ENCODE data around the gene DAZAP1.

The DAZAP1 gene

DNA sequence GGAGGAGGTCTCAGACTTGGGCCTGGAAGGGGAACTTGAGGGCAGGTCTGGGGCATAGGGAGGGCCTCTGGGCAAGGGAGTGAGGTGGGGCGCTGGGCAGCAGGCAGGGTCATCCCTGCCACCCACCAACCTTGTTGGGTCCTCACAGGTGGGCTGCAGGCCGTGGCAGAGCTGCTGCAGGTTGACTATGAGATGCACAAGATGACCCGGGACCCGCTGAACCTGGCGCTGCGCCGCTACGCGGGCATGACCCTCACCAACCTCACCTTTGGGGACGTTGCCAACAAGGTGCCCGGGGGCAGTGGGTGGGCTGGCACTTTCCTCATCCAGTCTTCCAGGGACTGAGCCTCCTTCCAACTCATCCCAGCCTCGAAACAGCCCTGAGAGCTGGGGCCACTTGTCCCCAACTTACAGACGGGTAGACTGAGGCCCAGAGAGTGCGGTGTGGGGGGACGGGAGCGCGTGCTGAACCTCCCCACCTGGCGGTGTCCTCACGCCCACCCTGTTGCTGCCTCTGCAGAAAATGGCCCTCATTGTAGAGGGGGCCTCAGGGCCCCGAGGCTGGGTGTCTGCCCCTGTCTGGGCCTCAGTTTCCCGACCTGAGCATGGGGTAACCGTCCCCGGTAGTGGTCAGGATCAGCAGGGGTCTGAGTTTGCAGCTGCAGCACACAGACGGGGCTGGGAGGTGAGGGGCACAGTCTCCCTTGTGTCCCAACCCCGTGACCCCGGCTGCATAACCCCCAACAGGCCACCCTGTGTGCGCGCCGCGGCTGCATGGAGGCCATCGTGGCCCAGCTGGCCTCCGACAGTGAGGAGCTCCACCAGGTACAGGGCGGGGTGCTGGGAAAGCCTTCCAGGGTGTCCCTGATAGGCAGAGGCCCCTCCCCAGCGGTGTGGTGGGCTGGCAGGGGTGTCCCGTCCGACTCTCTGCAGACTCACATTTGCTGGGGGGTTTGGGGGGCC is 52.9 kb downstream of the DAZAP1 start:
- no peak for DNase-seq

- no peak for DNase-seq
These were observed 54.5 kb downstream of the DAZAP1 start for GRCh38 chr19:1461862-1462261.

DNA sequence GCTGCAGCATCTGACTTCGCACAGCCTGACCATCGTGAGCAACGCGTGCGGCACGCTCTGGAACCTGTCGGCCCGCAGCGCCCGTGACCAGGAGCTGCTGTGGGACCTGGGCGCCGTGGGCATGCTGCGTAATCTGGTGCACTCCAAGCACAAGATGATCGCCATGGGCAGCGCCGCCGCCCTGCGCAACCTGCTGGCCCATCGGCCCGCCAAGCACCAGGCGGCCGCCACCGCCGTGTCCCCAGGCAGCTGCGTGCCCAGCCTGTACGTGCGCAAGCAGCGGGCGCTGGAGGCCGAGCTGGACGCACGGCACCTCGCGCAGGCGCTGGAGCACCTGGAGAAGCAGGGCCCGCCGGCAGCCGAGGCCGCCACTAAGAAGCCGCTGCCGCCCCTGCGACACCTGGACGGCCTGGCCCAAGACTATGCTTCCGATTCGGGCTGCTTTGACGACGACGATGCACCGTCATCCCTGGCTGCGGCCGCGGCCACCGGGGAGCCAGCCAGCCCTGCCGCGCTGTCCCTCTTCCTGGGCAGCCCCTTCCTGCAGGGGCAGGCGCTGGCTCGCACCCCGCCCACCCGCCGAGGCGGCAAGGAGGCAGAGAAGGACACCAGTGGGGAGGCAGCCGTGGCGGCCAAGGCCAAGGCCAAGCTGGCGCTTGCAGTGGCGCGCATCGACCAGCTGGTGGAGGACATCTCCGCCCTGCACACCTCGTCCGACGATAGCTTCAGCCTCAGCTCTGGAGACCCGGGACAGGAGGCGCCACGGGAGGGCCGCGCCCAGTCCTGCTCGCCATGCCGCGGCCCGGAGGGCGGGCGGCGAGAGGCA is 58.0 kb downstream of the DAZAP1 start:
- DNase-seq: no peak

DNA sequence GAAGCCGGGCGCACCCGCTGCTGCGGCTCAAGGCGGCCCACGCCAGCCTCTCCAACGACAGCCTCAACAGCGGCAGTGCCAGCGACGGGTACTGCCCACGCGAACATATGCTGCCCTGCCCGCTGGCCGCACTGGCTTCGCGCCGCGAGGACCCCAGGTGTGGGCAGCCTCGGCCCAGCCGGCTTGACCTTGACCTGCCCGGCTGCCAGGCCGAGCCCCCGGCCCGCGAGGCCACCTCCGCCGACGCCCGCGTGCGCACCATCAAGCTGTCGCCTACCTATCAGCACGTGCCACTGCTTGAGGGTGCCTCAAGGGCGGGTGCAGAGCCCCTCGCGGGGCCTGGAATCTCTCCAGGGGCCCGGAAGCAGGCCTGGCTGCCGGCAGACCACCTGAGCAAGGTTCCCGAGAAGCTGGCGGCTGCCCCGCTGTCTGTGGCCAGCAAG is 58.7 kb downstream of the DAZAP1 start:
- DNase-seq: no peak

GRCh38 chr19:1466461-1467214 is 59.3 kb downstream of the DAZAP1 start:
- no peak for DNase-seq

- no peak for DNase-seq
These were observed 59.8 kb downstream of the DAZAP1 start for GRCh38 chr19:1467215-1467489.

- no peak for DNase-seq
These were observed 60.3 kb downstream of the DAZAP1 start for GRCh38 chr19:1467490-1468273.

GRCh38 chr19:1468274-1468820 is 61.0 kb downstream of the DAZAP1 start:
- DNase-seq: peak; percentile 68

- DNase-seq: peak; percentile 74
These were observed 61.5 kb downstream of the DAZAP1 start for GRCh38 chr19:1468821-1469254.

DNA sequence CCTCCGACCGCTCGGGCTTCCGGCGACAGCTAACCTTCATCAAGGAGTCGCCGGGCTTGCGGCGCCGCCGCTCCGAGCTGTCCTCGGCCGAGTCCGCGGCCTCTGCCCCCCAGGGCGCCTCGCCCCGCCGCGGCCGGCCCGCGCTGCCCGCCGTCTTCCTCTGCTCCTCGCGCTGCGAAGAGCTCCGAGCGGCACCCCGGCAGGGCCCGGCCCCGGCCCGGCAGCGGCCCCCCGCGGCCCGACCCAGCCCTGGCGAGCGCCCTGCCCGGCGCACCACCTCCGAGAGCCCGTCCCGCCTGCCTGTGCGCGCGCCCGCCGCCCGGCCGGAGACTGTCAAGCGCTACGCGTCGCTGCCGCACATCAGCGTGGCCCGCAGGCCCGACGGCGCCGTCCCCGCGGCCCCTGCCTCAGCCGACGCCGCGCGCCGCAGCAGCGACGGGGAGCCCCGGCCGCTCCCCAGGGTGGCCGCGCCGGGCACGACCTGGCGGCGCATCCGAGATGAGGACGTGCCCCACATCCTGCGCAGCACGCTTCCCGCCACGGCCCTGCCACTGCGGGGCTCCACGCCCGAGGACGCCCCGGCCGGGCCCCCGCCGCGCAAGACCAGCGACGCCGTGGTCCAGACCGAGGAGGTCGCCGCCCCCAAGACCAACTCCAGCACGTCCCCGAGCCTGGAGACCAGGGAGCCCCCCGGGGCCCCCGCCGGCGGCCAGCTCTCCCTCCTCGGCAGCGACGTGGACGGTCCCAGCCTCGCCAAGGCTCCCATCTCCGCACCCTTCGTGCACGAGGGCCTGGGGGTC is 62.1 kb downstream of the DAZAP1 start:
- DNase-seq: peak; percentile 73

DNA sequence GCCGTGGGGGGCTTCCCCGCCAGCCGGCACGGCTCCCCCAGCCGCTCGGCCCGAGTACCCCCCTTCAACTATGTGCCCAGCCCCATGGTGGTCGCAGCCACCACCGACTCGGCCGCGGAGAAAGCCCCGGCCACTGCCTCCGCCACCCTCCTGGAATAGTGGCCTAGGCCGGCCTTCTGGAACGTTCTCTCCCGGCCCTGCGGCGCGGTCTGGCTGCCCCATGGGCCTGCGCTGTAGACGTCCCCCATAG is 62.6 kb downstream of the DAZAP1 start:
- DNase-seq: no peak

DNA sequence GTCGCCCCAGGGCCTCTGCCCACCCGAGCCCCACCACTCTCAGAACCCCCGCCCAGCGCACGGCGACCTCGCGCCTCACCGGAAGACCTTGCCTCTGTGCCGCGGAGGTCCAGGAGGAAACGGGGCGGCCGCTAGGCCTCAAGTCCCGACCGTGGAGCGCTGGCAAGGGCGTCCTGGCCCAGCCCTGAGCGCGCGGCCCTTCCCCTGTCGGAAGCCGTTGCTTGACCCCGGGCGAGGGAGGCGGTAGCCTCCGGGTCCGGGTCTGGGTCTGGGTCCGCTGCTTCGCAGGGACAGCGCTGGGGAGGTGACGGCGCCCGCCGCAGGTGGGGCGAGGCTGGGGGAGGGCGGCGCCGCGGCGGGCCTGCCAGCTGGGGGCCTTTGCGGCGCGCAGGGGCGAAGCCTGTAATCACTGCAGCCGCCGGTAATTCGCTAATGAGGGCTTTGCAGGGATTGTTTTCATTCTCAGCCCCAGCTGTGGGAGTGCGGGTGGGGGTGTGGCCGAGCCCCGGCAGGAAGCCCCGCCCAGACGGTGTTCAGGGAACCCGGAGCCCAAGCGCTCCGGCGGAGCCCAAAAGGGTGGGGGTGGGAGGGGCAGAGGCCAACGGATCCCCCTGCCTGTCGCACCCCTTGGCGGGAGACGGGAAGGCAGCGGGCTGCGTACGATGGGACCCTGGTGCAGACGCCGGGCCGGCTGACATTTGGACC is 63.1 kb downstream of the DAZAP1 start:
- peak; percentile 92 for DNase-seq

GRCh38 chr19:1471010-1471514 is 63.7 kb downstream of the DAZAP1 start:
- DNase-seq: peak; percentile 80

DNA sequence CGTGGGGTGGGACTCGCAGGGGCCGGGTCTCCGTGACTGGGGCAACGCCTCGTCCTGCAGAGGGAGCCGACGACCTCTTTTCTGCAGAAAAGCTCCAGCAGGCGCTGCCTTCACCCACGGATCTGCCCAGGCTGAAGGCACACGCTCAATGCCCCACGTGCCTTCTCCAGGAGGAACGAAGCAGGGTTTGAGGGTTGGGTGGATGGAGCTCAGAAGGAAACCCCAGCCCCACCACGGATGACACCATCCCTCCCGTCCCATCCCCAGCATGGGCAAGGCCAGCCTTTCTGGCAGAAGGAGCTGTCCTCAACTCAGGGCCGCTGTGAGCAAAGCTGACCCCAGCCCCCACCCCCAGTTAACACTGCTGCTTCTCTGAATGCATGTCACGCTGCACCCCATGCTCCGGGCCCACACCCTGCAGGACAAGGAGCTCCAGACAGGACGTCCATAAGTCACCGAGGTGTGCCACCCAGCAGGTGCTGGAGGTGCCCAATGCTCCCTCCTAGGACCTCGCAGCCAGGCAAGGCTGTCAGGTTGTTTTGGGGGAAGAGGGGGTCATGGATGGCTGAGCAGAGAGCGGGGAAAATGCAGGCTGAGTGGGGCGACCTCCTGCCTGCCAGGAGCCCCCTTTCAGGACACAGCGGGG is 64.3 kb downstream of the DAZAP1 start:
- peak; percentile 55 for DNase-seq

DNA sequence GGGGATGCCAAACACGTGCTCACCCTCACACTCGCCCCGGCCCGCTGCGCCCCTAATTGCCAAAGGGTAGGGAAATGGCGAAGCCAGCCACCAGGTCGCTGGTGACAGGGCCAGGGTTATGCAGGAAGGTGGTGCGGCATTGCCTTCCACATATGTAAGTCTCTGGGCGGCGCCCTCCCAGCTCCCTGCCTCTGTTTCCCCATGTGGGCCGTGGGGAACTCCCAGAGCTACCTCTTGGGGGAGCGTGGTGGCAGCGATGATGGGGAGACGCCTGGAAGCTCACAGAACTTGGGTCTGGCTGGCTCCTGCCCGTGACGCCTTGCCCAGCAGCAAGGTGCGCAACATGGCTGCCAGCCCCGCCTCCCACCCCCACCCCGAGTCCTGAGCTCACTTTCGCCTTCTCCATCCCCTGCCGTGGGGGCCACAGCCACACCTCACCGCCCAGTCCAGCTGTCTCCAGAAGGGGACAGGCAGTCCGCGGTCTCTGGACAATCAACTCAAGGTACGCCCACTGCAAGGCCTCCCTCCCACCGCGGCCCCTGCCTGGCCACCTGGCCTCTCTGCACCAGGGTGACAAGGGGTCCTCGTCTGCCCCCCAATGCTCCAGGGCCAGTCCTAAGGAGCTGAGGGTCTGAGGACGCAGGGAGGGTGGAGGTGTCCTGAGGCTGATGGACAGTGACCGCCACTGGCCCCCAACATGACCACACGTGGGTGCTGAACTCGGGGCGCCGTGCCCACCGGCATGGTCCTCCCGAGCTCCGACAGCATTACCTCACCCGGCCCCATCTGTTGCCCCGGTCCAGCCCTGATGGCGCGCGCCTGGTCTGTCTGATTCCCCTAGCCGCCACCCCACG is 65.1 kb downstream of the DAZAP1 start:
- DNase-seq: no peak

GRCh38 chr19:1473085-1473851 is 65.9 kb downstream of the DAZAP1 start:
- DNase-seq: no peak

GRCh38 chr19:1474011-1474764 is 66.8 kb downstream of the DAZAP1 start:
- DNase-seq: no peak

All from RPMI8226 (cell line).